HEK293 (cell line): ENCODE data around the gene NPAS2.

Experiments
- CTCF ChIA-PET: fragments of 350-600 bp; formaldehyde crosslinking; extraction: SDS; loops from one replicate; lab custom pipeline; 2021; ENCODE audit warnings: antibody characterized with exemption; lab: Yijun Ruan, JAX
- POLR2A ChIA-PET: fragments of 300-600 bp; formaldehyde crosslinking; extraction: SDS; loops from one replicate; lab custom pipeline; 2020; ENCODE audit warnings: antibody characterized with exemption, inconsistent platforms; lab: Yijun Ruan, JAX
- H3K27ac ChIP-seq: fragments of 200-500 bp; sonication (Bioruptor generic); 2 replicates; pipeline ENCODE4 v1.5.1; 2014; ENCODE audit warnings: low read depth, low read length, control low read depth, inconsistent platforms; ENCODE audit errors: extremely low read depth
- H3K36me3 ChIP-seq, 2 experiments: fragments of 200-500 bp in 1 of 2; sonication (Bioruptor generic) in 1 of 2; 1 replicate in 1 of 2; 2 replicates in 1 of 2; pipeline ENCODE4 v1.5.1; 2014 to 2017; ENCODE audit warnings: inconsistent platforms in 2 of 2, low read length in 2 of 2; ENCODE audit not compliant: control insufficient read depth in 2 of 2, insufficient read depth in 1 of 2
- H3K4me1 ChIP-seq: fragments of 200-500 bp; sonication (Bioruptor generic); 2 replicates; pipeline ENCODE4 v1.5.1; 2014; ENCODE audit warnings: mild to moderate bottlenecking, low read length, inconsistent platforms; ENCODE audit not compliant: control insufficient read depth, insufficient read depth
- H3K4me3 ChIP-seq: 2 replicates; pipeline ENCODE4 v1.5.1; 2011; ENCODE audit warnings: low read depth, mild to moderate bottlenecking, control low read depth, low read length, moderate library complexity
- H3K9me3 ChIP-seq: fragments of 200-500 bp; sonication (Bioruptor generic); 2 replicates; pipeline ENCODE4 v1.5.1; 2014; ENCODE audit warnings: low read depth, low read length, inconsistent platforms; ENCODE audit not compliant: control insufficient read depth, insufficient read depth
- GLIS1 ChIP-seq: fragments of 450-650 bp; formaldehyde crosslinking; IDR thresholded peaks from 2 replicates; pipeline ENCODE4 v1.5.1; 2016; ENCODE audit warnings: missing biosample characterization, missing genetic modification characterization
- KLF7 ChIP-seq: fragments of 450-650 bp; formaldehyde crosslinking; IDR thresholded peaks from 2 replicates; pipeline ENCODE4 v1.5.1; 2016; ENCODE audit warnings: missing biosample characterization, missing genetic modification characterization, borderline replicate concordance
- OSR2 ChIP-seq: fragments of 450-650 bp; formaldehyde crosslinking; IDR thresholded peaks from 2 replicates; pipeline ENCODE4 v1.5.1; 2016; ENCODE audit warnings: missing biosample characterization, missing genetic modification characterization
- REST ChIP-seq: fragments of 450-650 bp; formaldehyde crosslinking; IDR thresholded peaks from 2 replicates; pipeline ENCODE4 v1.5.1; 2016; ENCODE audit warnings: missing biosample characterization, missing genetic modification characterization
- ZBTB44 ChIP-seq: fragments of 450-650 bp; IDR thresholded peaks from 2 replicates; pipeline ENCODE4 v1.5.1; 2018; ENCODE audit warnings: missing biosample characterization, mild to moderate bottlenecking, missing genetic modification characterization
- ZNF10 ChIP-seq: fragments of 450-650 bp; formaldehyde crosslinking; IDR thresholded peaks from 2 replicates; pipeline ENCODE4 v1.5.1; 2017; ENCODE audit warnings: missing biosample characterization, missing genetic modification characterization
- ZNF114 ChIP-seq: fragments of 450-650 bp; formaldehyde crosslinking; IDR thresholded peaks from 2 replicates; pipeline ENCODE4 v1.5.0; 2017; ENCODE audit warnings: missing biosample characterization, missing genetic modification characterization
- ZNF148 ChIP-seq: fragments of 450-650 bp; formaldehyde crosslinking; IDR thresholded peaks from 2 replicates; pipeline ENCODE4 v1.5.0; 2017; ENCODE audit warnings: missing biosample characterization, missing genetic modification characterization, borderline replicate concordance
- ZNF16 ChIP-seq: fragments of 450-650 bp; formaldehyde crosslinking; IDR thresholded peaks from 2 replicates; pipeline ENCODE4 v1.5.1; 2016; ENCODE audit warnings: low read depth, missing biosample characterization, missing genetic modification characterization
- ZNF24 ChIP-seq: fragments of 450-650 bp; formaldehyde crosslinking; IDR thresholded peaks from 2 replicates; pipeline ENCODE4 v1.5.1; 2016; ENCODE audit warnings: missing biosample characterization, missing genetic modification characterization
- ZNF354C ChIP-seq: fragments of 450-650 bp; formaldehyde crosslinking; IDR thresholded peaks from 2 replicates; pipeline ENCODE4 v1.5.1; 2016; ENCODE audit warnings: missing biosample characterization, missing genetic modification characterization, low read depth, borderline replicate concordance
- ZNF398 ChIP-seq: fragments of 450-650 bp; formaldehyde crosslinking; IDR thresholded peaks from 2 replicates; pipeline ENCODE4 v1.5.1; 2017; ENCODE audit warnings: missing biosample characterization, missing genetic modification characterization
- ZNF501 ChIP-seq: fragments of 450-650 bp; formaldehyde crosslinking; IDR thresholded peaks from 2 replicates; pipeline ENCODE4 v1.5.1; 2016; ENCODE audit warnings: missing biosample characterization, missing genetic modification characterization
- ZNF621 ChIP-seq: fragments of 450-650 bp; formaldehyde crosslinking; IDR thresholded peaks from 2 replicates; pipeline ENCODE4 v1.5.1; 2017; ENCODE audit warnings: missing biosample characterization, missing genetic modification characterization
- ZNF645 ChIP-seq: fragments of 450-650 bp; formaldehyde crosslinking; IDR thresholded peaks from 2 replicates; pipeline ENCODE4; 2016; ENCODE audit warnings: missing biosample characterization, missing genetic modification characterization
- ZNF777 ChIP-seq: fragments of 450-650 bp; formaldehyde crosslinking; IDR thresholded peaks from 2 replicates; pipeline ENCODE4 v1.5.1; 2017; ENCODE audit warnings: missing biosample characterization, missing genetic modification characterization, borderline replicate concordance

NPAS2 gene

GRCh38 chr2:100842241-100842922 lies 22.4 kb downstream of the NPAS2 start (continued):
- TF ChIP-seq ZNF148 (tag by site-specific recombination) (no peak), ZNF114 (tag by site-specific recombination) (no peak), GLIS1 (tag by site-specific recombination) (no peak), ZNF24 (no peak), KLF7 (no peak), ZNF621 (tag by site-specific recombination) (no peak), REST (tag by site-specific recombination) (no peak), ZNF501 (tag by site-specific recombination) (no peak), ZNF354C (tag by site-specific recombination) (no peak)

GRCh38 chr2:100844514-100844913 lies 24.6 kb downstream of the NPAS2 start:
- no peak overlapping the region for H3K4me3 ChIP-seq
- H3K36me3 ChIP-seq = no peaks in the 10 kb centered on the region
- no peak overlapping the region for H3K27ac ChIP-seq
- ChIA-PET POLR2A (no interaction called here), CTCF (interaction anchor here (0.6 kb wide), 1 partner anchor 47 kb away, joined by 4 read pairs; no protein-coding TSS in a partner anchor)
- H3K9me3 ChIP-seq = no peaks in the 10 kb centered on the region
- no peak for TF ChIP-seq ZNF10
- no peak for TF ChIP-seq OSR2 (tag by site-specific recombination)
- TF ChIP-seq ZNF16 (tag by site-specific recombination) = no peak
- TF ChIP-seq ZNF777 (tag by site-specific recombination) = no peak
- TF ChIP-seq, all 188 proteins: peak for 0
- H3K4me1 ChIP-seq = no peaks in the 10 kb centered on the region

- Histone ChIP-seq H3K9me3 (no peaks in the 10 kb centered on the region), H3K36me3 (no peaks in the 10 kb centered on the region), H3K4me1 (no peaks in the 10 kb centered on the region), H3K4me3 (no peak overlapping the region), H3K27ac (no peak overlapping the region)
- ChIA-PET CTCF (no interaction called here), POLR2A (no interaction called here)
- TF ChIP-seq ZNF398 (tag by site-specific recombination) (no peak), ZNF621 (tag by site-specific recombination) (no peak), ZNF645 (tag by site-specific recombination) (no peak), ZBTB44 (no peak)
Observed at GRCh38 chr2:100845141-100845991, 25.4 kb downstream of the NPAS2 start.
